GM18526 (cell line): Measurements from ENCODE around the gene TMEM9B.

Source experiments
- POLR2A ChIP-seq: IDR thresholded peaks from 3 replicates; pipeline ENCODE4 v1.6.1; 2011; ENCODE audit not compliant: insufficient read length; ENCODE audit errors: extremely low read depth

TMEM9B gene

GRCh38 chr11:8941341-8942103 is 22.7 kb downstream of the TMEM9B start:
- TF ChIP-seq POLR2A = no peak

GRCh38 chr11:8937659-8938058 is 26.6 kb downstream of the TMEM9B start:
- no peak for TF ChIP-seq POLR2A

GRCh38 chr11:8937159-8937558 is 27.1 kb downstream of the TMEM9B start:
- TF ChIP-seq POLR2A = no peak

- no peak for TF ChIP-seq POLR2A
These were observed 29.3 kb downstream of the TMEM9B start for GRCh38 chr11:8934742-8935488.

- no peak for TF ChIP-seq POLR2A
These were observed 30.3 kb downstream of the TMEM9B start for GRCh38 chr11:8933931-8934330.

- no peak for TF ChIP-seq POLR2A
These were observed 31.6 kb downstream of the TMEM9B start, which contains the start of gene C11orf16 for GRCh38 chr11:8932564-8933180. C11orf16 (minus strand) TSS chr11:8932947; CDS start chr11:8932308, 639 bp downstream.

GRCh38 chr11:8930456-8931175 is 33.6 kb downstream of the TMEM9B start:
- TF ChIP-seq POLR2A = no peak

- no peak for TF ChIP-seq POLR2A
These were observed 35.1 kb downstream of the TMEM9B start for GRCh38 chr11:8928981-8929615.

- TF ChIP-seq POLR2A = no peak
These were observed 36.0 kb downstream of the TMEM9B start for GRCh38 chr11:8928205-8928604.

- no peak for TF ChIP-seq POLR2A
These were observed 37.0 kb downstream of the TMEM9B start for GRCh38 chr11:8927233-8927632.

GRCh38 chr11:8926236-8926635 is 38.0 kb downstream of the TMEM9B start:
- no peak for TF ChIP-seq POLR2A

- no peak for TF ChIP-seq POLR2A
These were observed 38.5 kb downstream of the TMEM9B start for GRCh38 chr11:8925711-8926110.

- TF ChIP-seq POLR2A = no peak
These were observed 41.6 kb downstream of the TMEM9B start for GRCh38 chr11:8922691-8923090.

GRCh38 chr11:8917157-8917825 is 47.0 kb downstream of the TMEM9B start:
- no peak for TF ChIP-seq POLR2A
